Effector memory CD8-positive, alpha-beta T cell (primary cell): ENCODE data around the gene NPHP4.

ENCODE experiments used
- ATAC-seq: fragments of 150-1000 bp; cut with Tn5 transposase; replicated peaks from 2 replicates; pipeline ENCODE4 v1.10.0; 2021; ENCODE audit warnings: mild to moderate bottlenecking, moderate library complexity
- DNase-seq, 3 experiments: peaks; one replicate each; pipeline ENCODE4 v3.0.0; 2021
- H3K27ac Mint-ChIP-seq, 2 donors: one replicate each; pipeline ENCODE4 v1.8.0; 2022; ENCODE audit warnings: mild to moderate bottlenecking in 2 of 2, mixed read lengths in 2 of 2, moderate library complexity in 2 of 2
- H3K27me3 Mint-ChIP-seq, 2 donors: one replicate each; pipeline ENCODE4 v1.8.0; 2022; ENCODE audit warnings: mixed read lengths in 2 of 2
- H3K36me3 Mint-ChIP-seq: one replicate; pipeline ENCODE4 v1.8.0; 2022; ENCODE audit warnings: mild to moderate bottlenecking, moderate library complexity, mixed read lengths; ENCODE audit not compliant: insufficient read depth
- H3K4me1 Mint-ChIP-seq, 2 donors: one replicate each; pipeline ENCODE4 v1.8.0; 2022; ENCODE audit warnings: low read depth in 2 of 2, mixed read lengths in 2 of 2
- H3K4me3 Mint-ChIP-seq, 2 donors: one replicate each; pipeline ENCODE4 v1.8.0; 2022; ENCODE audit warnings: mild to moderate bottlenecking in 2 of 2, mixed read lengths in 2 of 2, moderate library complexity in 2 of 2
- H3K9me3 Mint-ChIP-seq, 2 donors: one replicate each; pipeline ENCODE4 v1.8.0; 2022; ENCODE audit warnings: mixed read lengths in 2 of 2

The NPHP4 gene

DNA sequence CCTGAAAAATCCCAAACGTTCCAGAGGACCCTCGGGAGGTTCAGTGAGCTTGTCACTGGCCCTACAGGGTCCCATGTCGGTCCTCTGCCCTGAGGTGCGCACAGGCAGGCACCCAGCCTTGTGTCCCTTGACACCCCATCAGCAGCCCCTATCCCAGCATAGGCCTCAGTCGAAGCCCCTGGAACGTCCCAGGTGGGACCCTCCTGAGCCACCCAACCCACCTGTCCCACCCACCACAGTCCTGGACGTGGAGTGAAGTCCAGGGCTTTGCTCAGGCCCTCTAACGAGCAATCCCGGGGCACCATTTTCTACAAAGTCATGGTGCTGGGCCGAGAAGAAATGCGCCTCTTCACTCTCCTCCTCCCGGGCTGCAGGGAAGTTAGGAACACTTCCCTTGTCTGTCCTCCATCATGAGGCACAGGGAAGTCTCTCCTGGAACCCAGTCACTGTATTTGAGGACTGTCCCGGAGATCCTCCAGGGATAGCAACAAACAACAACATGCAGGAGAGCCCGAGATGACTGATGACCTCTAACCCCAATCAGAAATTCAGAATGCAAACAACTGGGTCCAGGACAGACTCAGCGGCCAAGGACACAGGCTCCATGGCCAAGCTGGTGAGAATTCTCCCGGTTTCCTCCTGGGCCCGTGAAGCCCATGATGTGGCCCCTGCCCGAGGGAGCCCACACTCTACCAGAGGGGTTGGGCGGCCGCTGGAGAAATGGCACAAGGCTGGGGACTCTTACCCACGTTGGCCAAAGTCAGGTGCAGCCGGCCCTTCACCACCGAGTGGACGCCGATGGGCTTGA is 105.5 kb downstream of the NPHP4 start:
- no peak for DNase-seq
- Mint-ChIP-seq H3K4me1 (peaks cover 0 to 3% of the 10 kb centered on the region in 2 donors), H3K4me3 (no peak overlapping the region), H3K36me3 (peaks cover 4% of the 10 kb centered on the region), H3K27ac (no peak overlapping the region), H3K27me3 (no peaks in the 10 kb centered on the region), H3K9me3 (no peaks in the 10 kb centered on the region)
- ATAC-seq = no peak

DNA sequence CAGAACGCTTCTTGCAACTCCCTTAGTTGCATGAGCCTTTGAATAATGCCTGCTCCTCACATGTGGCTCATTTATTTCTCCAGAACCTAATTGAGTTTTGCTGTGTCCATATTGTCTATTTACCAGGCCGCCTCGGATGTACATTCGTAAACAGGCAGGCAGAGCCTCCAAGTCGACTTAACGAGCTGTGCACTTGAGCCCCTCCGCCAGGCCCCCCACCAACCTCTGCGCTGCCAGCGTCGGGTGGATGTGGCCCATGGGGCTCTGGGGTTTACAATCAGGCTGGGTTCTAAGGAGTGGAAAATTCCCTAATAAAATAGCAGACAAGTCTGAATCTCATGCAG is 106.1 kb downstream of the NPHP4 start:
- Mint-ChIP-seq H3K9me3 (no peaks in the 10 kb centered on the region), H3K27ac (no peak overlapping the region), H3K4me3 (no peak overlapping the region), H3K27me3 (no peaks in the 10 kb centered on the region), H3K36me3 (peaks cover 4% of the 10 kb centered on the region), H3K4me1 (peaks cover 0 to 3% of the 10 kb centered on the region in 2 donors)
- DNase-seq = no peak
- ATAC-seq = no peak

DNA sequence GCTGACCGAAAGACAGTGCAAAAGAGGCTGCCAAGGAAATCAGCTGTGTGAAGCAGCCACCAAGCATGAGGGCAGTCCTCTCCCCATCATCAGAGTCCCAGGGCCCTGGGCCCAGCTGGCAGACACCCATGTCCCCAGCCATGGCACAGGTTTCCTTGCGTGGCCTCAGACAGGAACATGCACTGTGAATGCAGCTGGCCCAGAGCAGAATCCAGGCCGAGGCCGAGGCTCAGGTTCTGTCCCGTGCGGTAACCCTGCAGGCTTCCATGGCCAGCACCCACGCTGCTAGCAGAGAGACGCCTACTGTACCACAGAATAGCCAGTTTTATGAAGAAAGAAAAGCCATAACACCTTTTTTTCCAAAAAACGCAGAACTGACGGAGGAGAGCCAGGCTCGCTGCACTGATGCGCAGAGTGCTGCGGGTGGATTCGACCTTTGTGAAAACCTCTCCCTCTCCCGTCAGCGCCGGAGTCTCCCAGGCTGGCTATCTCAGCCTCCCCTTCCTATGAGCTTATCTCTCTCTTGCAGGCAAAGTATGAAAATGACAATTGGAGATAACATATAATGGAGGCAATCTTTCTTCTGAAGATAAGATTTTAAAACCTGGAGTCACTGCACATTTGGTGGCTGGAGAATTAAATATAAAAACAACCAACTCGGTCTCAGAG is 106.6 kb downstream of the NPHP4 start:
- H3K27ac Mint-ChIP-seq = no peak overlapping the region
- DNase-seq = no peak
- peaks cover 4% of the 10 kb centered on the region for H3K36me3 Mint-ChIP-seq
- no peaks in the 10 kb centered on the region for H3K9me3 Mint-ChIP-seq
- no peaks in the 10 kb centered on the region for H3K27me3 Mint-ChIP-seq
- H3K4me3 Mint-ChIP-seq = no peak overlapping the region
- peaks cover 0 to 3% of the 10 kb centered on the region in 2 donors for H3K4me1 Mint-ChIP-seq
- ATAC-seq = no peak

DNA sequence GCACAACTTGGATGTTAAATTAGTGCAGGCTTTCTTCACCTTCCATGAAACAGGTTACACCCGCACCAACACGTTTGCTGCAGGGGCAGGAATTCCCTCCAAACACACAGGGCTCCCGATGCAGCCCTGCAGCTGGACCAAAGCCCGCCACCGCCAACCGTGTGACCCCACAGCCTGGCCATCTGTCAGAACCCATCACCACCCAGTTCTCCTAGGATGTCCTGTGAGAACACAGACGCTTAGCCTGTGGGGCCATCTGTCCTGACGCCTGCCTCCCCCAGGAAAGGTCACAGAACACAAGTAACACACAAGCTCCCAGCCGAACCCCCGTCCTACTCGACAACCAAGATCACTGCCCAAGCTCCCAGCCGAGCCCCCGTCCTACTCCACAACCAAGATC is 108.1 kb downstream of the NPHP4 start:
- no peak for ATAC-seq
- Mint-ChIP-seq H3K9me3 (no peaks in the 10 kb centered on the region), H3K36me3 (no peaks in the 10 kb centered on the region), H3K27ac (no peak overlapping the region), H3K4me1 (peaks cover 0 to 3% of the 10 kb centered on the region in 2 donors), H3K4me3 (no peak overlapping the region), H3K27me3 (no peaks in the 10 kb centered on the region)
- DNase-seq = no peak

DNA sequence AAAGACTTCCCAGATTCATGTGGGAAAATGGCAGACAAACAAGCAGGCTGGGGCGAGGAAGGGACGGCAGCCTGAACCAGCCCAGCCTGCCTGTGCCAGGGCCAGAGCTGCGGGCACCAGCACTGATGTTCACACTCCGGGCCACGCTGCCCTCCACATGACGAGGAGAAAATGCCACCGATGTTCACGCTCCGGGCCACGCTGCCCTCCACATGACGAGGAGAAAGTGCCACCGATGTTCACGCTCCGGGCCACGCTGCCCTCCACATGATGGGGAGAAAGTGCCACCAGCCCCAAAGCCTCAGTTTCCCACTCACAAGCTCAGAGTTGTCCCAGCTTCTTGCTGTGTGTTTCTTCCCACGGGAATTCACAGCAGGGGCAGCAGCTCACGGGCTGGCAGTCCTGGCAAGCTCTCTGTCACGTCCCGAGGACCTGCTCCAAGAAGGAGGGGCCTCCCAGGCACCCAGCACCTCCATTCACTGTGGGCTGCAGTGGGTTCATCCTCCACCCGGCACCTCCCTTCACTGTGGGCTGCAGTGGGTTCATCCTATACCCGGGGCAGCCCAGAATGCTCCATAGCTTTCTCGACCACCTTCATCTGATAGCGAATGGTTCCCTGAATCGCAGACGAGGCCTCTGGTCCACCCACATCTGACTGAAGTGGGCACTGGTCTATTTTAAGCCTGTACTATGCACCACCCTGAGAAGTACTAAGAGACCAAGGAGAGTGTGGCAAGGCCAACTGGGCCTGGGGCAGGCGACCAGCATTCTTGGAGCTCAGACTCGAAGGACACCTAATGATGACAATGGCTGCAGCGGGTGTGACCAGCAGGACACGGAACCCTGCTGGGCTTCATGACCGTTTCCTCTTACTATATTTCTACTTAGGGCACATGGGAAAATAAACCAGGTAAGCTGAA is 108.8 kb downstream of the NPHP4 start:
- Mint-ChIP-seq H3K27ac (no peak overlapping the region), H3K4me1 (peaks cover 0 to 3% of the 10 kb centered on the region in 2 donors), H3K36me3 (no peaks in the 10 kb centered on the region), H3K27me3 (no peaks in the 10 kb centered on the region), H3K9me3 (no peaks in the 10 kb centered on the region), H3K4me3 (no peak overlapping the region)
- no peak for DNase-seq
- no peak for ATAC-seq

DNA sequence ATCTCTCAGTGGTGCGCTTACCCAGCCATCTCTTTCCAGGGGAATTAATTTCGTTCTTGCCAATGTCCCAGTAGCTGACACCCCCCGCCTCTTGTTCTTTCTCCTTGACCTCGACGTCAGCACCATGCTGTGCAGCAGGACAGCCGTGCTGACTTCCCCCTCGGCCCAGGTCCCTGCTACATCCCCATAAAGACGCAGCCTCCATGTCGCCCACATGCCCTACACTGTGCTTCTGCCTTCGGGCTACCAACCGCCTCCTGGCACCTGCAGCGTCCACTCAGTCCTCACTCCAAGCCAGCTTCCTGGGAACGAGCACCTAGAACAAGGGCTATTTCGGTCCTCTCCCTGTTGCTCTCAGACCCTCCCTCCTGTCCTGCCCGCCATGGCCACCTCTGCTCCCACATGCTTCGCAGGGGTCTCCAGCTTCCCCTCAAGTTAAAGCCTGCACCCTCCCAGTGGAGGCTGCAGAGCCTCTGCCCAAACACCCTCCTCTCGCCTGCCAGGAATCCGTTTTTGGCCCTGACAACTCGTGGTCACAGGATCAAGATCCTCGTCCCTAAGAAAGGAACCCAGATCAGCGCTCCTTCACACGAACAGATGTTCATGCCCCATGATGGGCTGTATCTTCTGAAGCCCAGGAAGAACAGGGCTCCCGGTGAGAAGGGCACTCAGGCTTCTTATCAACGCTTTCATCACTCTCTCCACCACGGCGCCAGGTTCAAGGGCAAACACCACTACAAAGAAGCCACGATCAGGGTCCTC is 109.7 kb downstream of the NPHP4 start:
- H3K4me3 Mint-ChIP-seq = no peak overlapping the region
- no peak overlapping the region for H3K27ac Mint-ChIP-seq
- no peaks in the 10 kb centered on the region for H3K9me3 Mint-ChIP-seq
- DNase-seq (no peak), ATAC-seq (no peak)
- H3K27me3 Mint-ChIP-seq = no peaks in the 10 kb centered on the region
- no peaks in the 10 kb centered on the region for H3K36me3 Mint-ChIP-seq
- H3K4me1 Mint-ChIP-seq = peaks cover 0 to 3% of the 10 kb centered on the region in 2 donors

DNA sequence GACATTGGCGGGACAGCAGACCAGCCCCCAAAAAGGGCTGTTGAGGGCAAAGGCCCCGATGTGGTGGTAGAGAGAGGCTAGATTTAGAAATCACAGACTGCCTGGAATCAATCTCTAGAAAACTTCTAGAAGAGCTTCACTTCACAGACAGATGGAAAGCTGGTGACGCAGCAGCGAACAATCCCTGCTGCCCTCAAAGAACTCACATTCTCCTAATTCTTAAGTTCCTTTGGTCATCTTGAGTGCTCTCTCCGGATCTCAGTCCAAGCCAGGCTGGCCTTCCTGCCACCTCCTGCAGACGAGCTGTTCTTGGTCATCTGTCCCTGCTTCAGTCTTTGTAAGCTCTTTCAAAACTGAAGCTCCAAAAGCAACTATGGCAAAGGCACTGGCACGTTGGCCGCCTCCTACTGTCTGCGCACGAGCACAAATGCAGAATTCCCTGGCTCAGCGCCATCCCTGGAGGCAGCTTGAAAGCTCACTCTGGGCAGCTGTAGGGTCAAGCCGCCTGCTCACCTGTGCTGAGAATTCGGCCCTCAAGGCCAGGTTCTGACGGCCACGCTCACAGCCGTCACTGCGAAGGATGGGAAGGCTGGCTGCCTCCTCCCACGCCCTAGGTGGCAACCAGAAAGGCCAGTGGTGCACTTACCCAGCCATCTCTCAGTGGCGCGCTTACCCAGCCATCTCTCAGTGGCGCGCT is 110.6 kb downstream of the NPHP4 start:
- Mint-ChIP-seq H3K36me3 (no peaks in the 10 kb centered on the region), H3K27me3 (no peaks in the 10 kb centered on the region), H3K4me1 (peaks cover 0 to 3% of the 10 kb centered on the region in 2 donors), H3K27ac (no peak overlapping the region), H3K4me3 (no peak overlapping the region), H3K9me3 (no peaks in the 10 kb centered on the region)
- no peak for DNase-seq
- ATAC-seq = no peak

DNA sequence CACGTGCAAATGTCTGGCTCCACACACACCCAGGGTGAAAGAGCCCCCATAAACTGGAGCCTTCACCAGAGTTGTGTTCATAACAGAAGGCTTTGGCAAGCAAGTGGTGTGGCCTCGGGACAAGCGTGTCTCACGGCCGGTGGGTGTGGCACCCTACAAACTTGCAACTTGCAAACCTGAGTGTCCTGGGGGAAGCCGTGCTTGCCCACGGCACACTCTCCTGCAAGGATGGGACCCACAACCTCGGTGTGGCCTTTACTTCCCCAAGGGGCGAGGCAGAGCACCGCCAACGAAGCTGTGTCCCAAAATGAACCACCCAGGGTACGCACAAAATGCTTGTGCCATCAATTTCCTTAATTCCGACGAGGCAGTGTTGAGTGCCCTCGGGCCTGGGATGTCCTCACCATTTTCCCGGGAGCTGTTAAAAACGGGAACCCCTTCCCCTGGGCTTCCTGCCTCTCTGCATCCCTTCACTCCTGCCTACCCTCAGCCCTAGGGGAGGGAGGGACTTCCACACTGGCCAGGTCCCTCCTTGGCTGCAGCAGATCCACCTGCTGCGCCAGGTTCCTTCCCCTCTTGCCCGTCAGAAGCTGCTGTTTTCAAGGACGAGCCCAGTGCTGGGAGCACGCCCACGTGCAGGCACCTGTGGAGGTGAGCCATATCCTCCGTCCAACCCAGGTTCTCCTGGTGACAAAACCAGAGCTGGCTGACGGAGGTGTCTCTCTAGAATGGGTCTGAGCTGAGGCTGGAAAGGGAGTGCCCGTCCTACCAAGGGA is 111.4 kb downstream of the NPHP4 start:
- DNase-seq (no peak), ATAC-seq (no peak)
- Mint-ChIP-seq H3K36me3 (no peaks in the 10 kb centered on the region), H3K9me3 (no peaks in the 10 kb centered on the region), H3K4me3 (no peak overlapping the region), H3K27ac (no peak overlapping the region), H3K4me1 (peaks cover 0 to 3% of the 10 kb centered on the region in 2 donors), H3K27me3 (no peaks in the 10 kb centered on the region)

DNA sequence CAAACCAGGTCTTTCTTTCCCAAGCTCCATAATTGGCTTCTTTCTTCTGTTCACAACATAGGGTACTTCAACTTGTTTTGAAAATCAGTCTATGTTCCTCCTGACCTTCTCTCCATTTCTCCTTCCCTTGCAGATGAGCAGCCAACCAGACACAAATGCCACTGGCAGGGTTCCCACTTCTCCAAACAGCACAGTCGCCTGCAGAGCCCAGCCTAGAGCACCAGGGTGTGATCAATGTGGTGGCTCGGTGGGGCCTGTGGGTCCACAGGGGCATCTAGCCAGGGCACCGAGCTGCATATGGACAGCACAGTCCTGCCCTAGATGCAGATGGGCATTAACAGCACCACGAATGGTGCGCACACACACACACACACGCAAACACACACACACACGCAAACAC is 112.8 kb downstream of the NPHP4 start:
- no peak overlapping the region for H3K27ac Mint-ChIP-seq

DNA sequence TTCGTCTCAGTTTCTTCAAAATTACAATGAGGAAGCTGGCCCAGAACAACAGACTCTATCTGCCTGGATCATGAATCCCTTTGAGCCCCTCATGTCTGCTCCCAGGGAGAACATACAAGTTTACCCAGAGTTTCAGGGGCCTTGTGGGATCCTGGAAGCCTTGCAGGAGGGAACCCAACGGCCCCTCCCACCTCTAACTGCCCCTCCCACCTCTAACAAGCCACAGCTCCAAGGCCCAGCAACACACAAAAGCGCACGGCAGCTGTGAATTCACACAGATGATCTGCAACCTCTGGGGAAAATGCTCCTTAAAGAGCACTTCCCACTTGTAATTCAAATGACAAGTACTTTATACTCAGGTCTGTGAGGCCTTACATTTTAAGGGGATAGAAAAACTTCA is 113.3 kb downstream of the NPHP4 start:
- H3K4me1 Mint-ChIP-seq = no peaks in the 10 kb centered on the region
- H3K27ac Mint-ChIP-seq = no peak overlapping the region
- DNase-seq = no peak
- H3K4me3 Mint-ChIP-seq = no peak overlapping the region
- no peaks in the 10 kb centered on the region for H3K9me3 Mint-ChIP-seq
- no peak for ATAC-seq
- peaks cover 3% of the 10 kb centered on the region for H3K36me3 Mint-ChIP-seq
- no peaks in the 10 kb centered on the region for H3K27me3 Mint-ChIP-seq

More for the DNA sequence above, 112.8 kb downstream of the NPHP4 start:
- peaks cover 1% of the 10 kb centered on the region for H3K36me3 Mint-ChIP-seq
- DNase-seq (no peak), ATAC-seq (no peak)
- H3K27me3 Mint-ChIP-seq = no peaks in the 10 kb centered on the region
- no peaks in the 10 kb centered on the region for H3K9me3 Mint-ChIP-seq
- H3K4me1 Mint-ChIP-seq = no peaks in the 10 kb centered on the region
- no peak overlapping the region for H3K4me3 Mint-ChIP-seq

DNA sequence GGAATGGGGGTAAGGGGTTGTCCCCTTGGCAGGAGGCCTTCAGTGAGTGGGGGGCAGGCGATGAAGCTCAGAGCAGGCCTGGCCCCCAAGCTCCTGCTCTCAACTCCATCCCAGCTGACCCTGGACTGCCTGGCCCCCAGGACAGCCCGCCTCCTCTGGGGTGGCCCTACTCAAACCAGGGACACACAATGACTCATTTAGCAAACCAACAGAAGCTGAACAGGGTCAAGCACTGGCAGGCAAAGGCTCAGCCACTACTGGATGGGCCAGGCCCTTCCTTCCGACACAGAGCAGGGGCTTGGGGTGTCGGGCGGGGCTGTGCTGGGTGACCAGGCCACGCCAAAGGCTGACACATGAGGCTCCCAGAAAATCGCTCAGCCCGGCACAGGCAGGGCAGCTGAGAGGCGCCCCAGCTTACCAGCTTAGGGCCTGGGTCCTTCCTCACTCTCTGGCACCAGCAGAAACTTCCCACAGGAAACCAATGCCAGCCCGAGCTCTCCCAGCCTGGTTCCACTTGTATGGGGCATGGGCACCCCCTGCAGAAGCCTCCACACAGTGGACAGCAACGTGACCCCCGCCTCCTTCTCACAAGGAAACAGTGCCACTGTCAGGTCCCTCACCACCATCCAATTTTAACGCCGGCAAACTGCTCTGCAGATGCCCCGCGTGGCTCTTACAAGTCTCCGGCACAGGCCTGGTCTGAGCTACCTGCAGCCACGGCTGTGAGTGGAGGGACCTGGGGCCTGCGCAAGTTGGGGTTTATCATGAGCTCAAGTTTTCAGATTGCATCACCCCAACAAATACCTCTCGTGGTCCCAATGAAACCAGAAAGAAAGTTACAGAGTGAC is 114.3 kb downstream of the NPHP4 start:
- Mint-ChIP-seq H3K9me3 (no peaks in the 10 kb centered on the region), H3K27me3 (no peaks in the 10 kb centered on the region), H3K4me3 (no peak overlapping the region), H3K27ac (no peak overlapping the region), H3K36me3 (peaks cover 3% of the 10 kb centered on the region), H3K4me1 (no peaks in the 10 kb centered on the region)
- no peak for ATAC-seq
- no peak for DNase-seq
